ENCODE data around the gene DPAGT1.

DNA sequence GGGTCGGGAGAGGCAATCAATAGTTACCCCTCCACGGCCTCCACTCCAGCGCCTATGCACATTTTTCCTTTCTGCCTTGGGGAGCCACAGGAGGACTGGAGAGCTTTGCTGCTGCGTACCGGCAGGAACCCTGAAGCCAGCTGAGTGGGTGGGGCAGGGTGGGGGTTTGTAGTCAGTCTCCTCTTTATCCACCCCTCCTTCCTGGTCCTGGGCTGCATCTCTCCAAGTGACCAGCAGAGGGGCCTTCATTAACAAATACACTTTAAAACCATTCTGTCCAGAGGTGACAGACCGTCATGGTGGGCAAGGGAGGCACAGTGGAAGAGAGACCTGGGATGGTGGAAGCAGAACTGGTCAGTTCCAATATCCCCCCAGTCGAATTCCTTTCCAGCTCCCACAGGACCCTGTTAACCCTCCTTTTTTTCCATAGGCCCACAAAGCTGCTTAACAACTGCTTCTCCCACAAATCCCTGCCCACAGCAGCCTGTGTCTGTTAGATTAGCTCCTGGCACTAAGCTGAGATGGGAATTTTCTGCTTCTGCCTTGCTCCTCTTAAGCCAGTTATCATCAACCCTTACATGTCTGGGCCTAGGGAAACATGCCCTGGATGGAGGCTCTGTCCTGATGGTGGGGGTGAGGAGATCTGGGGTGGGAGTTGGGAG, 43.3 kb upstream of the DPAGT1 start:
- TF ChIP-seq POLR2A (IDR thresholded peaks at IDR 0.05): no peak
- no peak for TF ChIP-seq CTCF (IDR thresholded peaks at IDR 0.05)
